Activated CD4-positive, alpha-beta T cell treated with anti-CD3 and anti-CD28 coated beads, Interleukin-2, amount 50 U/mL, for 4 hours (primary cell): ENCODE results near the gene CLASP1.
"Not testable (repeated sequence)": the region's sequence is repeated elsewhere in the genome, so short reads cannot be mapped to it uniquely, and the experiment has no call there.

ENCODE experiments used
- DNase-seq, 2 experiments: peaks; one replicate each; pipeline ENCODE4 v3.0.0-alpha.2; 2020

The CLASP1 gene

DNA sequence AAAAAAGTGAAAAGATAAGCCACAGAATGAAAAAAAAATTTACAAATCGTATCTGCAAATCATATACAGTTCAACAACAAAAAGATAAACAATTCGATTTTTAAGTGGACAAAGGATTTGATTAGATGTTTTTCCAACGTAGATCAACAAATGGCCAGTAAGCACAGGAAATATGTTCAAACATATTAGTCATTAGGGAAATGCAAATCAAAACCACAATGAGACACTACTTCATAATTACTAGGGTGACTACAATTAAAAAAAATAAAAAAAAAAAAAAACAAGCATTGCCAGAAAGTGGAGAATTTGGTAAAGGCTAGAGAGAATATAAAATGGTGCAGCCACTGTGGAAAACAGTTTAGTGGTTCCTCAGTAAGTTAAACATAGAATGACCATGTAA lies 156.9 kb downstream of the CLASP1 start:
- no peak for DNase-seq

DNA sequence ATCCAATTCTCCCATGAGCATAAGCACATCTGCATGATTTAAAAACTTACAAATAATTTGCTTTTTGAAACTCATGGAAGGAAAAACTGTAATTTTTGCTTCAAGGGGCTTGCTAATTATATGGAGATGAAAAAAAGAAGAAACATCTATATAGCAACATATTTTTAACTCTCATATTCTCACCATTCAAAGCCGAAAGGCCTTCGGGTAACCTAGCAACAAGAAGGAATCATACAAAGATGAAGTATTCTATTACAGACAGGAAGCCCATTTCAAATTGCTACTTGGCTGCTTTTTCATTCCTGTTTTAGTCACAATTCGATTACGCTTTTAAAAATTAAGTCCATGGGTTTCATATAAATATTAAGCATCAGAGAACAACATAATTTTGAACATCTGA lies 157.7 kb downstream of the CLASP1 start:
- DNase-seq = no peak

- DNase-seq = no peak
These were observed 158.6 kb downstream of the CLASP1 start for GRCh38 chr2:121490584-121491133.

DNA sequence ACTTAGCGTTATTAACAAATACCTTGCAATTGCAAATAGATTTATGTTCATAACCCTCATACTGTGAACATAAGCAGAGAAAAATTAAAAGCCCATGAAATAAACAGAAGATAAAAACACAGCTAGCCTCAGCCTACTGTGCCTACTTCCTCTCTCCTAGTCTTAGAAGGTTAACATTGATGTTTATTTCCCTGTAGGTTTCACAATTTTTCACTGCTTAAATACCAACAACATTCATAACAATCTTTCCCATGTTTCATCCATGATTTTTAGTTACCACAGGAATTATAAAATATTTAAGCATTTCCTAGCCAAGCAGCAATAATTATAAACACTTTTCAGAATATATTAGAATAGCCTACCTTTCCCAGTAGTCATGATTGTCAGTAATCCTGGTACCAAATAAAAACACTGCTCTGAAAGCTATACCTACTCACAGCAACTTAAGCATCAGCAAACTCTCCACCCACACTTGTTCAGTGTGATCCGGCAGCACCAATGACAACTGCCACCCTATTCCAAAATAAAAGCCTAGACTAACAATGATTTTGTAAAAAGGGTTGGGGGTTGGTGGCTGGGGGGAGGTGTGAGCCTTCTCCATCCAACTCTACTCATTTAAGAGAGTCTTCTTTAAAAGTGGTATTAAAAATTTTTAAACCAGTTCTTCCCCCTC lies 159.2 kb downstream of the CLASP1 start:
- DNase-seq = no peak

- DNase-seq = no peak
These were observed 160.0 kb downstream of the CLASP1 start for GRCh38 chr2:121489284-121489683.

- DNase-seq = no peak
These were observed 163.0 kb downstream of the CLASP1 start for GRCh38 chr2:121486191-121486790.

GRCh38 chr2:121485039-121485438 lies 164.2 kb downstream of the CLASP1 start:
- no peak for DNase-seq

DNA sequence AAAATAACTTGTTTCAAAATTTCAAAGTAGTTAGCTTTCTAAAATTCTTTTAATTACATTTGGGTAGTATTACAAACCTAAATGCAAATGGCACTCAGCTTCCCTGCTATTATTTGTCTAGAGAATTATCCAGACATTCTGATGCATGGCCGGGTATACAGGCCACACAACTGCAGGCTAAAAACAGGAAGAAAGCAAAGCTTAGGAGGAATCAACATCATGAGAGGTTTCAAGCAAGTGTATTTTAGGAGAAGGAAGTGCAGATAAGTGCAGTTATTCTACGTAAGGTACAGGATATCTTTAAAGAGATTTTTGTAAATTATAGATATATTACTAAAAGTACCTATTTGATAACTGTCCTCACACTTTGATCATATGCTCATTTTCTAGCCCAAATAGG lies 165.4 kb downstream of the CLASP1 start:
- DNase-seq = no peak

DNA sequence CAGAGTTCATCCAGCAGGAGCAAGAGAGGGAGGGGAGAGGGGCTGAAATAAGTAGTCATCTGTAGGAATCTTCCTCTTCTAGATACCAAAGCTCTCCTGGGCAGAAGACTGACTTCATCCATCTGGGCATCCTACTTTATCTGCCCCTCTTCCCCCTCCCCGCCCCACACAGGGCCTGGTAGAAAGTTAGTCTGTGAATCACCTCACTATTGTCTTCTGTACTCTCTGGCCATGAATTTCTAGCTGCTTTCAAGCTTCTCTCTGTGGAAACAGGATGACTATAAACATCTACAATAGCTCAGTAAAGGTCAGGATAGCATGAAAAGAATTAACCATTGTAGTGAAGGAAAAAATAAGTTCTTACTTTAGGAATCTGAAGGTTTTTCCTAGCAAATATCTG lies 166.2 kb downstream of the CLASP1 start:
- no peak for DNase-seq

DNA sequence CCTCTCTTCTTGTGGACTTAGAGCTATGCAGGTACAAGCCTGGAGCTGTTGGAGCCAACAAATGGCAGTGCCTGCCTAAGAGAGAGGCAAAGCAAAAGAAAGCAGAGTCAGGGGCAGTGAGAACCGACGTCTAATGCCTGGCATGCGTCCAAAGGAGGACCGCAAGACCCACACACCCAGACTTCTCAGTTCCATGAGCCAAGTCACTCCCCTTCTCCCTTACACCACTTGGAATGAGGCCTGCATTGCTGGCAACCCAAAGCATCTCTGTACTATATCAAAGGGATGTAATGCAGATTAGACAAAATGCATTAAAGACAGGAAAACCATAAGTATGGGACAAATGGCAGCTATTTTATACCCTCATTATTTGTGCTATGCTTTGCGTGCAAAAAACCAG lies 168.4 kb downstream of the CLASP1 start:
- no peak for DNase-seq

DNA sequence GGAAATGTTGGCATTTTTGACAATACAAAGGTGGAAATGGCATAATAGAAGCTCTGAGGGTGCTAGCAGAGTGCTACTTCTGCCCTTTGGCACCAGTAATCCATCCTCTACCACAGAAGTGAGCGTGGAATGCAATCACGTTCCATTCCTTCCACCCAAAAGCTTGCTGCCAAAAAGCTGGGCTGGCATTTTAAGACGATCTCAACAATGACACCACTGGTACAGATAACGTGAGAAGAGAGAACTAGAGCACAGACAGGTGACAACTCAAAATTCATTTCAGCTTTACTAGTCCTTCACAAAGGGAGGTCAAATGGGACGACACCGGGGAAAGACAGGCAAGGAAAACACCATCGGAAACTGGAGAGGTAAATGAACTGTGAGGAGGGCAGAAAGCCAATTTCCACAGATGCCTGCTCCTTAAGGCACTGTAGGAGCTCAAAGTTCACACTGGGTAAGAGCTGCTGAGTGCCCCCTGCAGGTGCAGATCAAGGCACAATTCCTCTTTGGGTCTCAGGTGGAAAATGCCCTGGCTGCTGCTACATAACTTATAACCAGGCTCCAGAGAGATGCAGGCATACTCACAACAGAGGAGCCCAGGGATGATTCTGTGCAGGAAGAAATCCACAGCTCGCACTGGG lies 169.3 kb downstream of the CLASP1 start:
- no peak for DNase-seq

GRCh38 chr2:121478996-121479745 lies 170.1 kb downstream of the CLASP1 start:
- DNase-seq = no peak

DNA sequence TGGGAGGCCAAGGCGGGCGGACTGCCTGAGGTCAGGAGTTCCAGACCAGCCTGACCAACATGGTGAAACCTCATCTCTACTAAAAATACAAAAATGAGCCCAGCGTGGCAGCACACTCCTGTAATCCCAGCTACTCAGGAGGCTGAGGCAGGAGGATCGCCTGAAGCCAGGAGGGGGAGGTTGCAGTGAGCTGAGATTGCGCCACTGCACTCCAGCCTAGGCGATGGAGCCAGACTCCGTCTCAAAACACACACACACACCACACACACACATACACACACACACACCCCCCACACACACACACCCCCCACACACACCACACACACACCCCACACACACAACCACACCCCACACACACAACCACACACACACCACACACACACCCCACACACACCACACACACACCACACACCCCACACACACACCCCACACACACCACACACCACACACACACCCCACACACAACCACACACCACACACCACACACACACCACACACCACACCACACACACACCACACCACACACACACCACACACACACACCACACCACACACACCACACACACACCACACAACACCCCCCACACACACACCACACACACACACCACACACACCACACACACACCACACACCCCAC lies 170.8 kb downstream of the CLASP1 start:
- DNase-seq = not testable (repeated sequence)

GRCh38 chr2:121476684-121477083 lies 172.6 kb downstream of the CLASP1 start:
- no peak for DNase-seq

DNA sequence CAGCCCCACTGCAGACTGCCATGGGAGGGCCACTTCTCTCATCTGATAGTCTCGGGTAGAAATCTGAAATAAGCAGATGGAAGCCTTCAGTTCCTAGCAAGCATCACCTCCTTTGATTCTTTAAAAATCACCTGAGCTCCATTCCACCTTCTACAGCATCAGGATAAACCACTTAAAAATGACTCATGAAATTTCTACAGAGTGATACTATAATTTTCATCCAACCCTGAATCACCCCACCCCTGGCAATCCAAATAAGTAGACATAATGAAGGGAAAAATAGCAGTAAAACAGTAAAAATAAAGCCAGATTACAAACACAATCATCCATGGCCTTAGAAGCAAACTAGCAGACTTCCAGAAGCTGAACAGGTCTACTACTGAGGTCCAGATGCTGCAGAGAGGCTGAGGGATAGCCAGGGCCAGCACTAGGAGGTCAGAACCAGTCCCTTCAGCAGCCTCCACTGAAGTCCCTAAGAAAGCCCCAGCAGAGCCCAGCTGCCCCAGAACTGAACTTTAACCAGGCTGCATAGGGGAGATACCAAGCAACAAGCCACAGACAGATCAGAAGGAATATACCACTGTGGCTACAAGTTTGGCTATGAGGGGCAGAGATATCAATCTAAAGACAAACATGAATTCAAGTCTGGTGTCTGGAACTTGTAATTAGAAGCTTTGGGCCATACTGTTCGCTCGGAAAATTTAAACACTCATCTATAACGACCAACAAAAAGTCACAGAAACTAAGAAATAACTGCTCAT lies 173.3 kb downstream of the CLASP1 start:
- DNase-seq = no peak

DNA sequence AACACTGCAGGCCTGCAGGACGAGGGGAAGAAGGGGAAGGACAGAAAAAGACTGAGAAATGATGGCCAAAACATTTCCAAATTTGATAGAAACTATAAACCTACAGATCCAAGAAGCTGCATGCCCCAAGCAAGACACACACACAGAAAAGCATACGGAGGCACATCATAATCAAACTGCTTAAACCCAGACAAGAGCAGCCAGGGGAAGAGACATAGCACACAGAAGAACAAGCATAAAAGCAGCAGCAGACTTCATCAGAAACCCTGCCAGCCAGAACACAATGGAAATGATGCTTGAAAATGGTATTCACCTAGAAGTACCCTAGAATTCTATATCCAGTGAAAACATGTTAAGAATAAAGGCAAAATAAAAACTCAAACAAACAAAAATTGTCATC lies 175.8 kb downstream of the CLASP1 start:
- no peak for DNase-seq

DNA sequence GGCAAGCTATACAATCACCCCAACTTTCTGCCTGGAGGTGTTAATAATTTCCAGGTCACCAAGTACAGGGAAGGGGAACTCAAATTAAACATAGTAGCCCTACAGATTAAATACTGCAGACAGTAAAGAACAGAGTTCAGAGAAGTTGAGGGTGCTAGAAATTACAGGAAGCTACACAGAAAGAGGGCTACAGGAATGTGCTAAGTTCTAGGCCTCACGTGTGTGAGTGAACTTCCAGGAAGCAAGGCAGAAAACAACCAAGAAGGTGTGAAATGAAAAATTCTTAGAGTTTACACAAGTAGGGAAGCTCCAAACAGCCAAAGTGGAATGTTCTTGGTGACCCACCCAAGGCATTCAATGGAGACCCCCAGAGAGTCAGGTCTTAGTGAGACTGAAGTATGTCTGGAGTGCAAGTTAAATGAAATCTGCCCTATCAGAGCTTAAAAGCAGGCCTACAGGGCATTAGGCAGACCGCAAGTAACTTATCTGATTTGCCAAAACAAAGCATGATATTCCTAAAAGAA lies 176.7 kb downstream of the CLASP1 start:
- DNase-seq = no peak

DNA sequence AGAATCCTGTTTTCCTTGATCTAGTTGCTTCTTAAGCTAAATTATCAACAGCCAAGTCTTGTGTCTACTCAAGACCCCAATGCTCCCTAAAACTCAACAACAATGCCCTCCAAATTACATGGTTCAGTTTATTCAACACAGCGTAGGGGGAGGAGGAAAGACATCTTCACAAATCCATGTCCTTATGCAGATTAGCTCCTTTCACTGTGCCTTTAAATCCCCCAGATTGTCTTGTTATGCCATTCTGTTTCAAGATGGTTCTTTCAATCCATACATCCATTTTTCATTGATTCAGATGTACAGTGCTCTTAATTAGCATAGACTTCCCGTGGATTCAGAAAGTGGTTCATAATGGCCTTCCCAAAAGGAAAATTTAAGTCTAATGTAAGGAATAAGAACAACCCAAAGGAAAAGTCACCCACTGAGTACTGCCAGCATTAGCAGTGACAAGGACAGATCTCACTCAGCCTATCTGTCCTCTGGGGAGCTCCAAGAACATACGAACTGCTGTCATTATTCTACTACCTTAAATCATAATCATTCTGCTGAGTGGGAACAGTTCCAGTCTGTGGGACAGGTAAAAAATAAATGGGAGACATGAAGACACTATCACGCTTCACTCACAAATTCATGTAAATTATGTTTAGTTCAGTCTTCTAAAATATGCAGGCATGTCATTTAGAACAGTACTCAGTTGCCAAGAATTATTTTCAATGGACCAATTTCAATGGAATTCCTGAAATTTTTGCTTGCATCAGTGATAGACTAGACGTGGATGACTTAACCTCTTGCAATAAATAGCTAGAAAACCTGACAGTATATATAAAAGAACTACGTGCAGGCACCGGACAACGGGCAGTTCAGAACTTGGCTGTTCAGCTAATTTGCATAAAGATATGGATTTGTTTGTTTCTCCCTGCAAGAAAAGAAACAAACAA lies 177.5 kb downstream of the CLASP1 start:
- no peak for DNase-seq

GRCh38 chr2:121470917-121471316 lies 178.3 kb downstream of the CLASP1 start:
- DNase-seq = no peak

DNA sequence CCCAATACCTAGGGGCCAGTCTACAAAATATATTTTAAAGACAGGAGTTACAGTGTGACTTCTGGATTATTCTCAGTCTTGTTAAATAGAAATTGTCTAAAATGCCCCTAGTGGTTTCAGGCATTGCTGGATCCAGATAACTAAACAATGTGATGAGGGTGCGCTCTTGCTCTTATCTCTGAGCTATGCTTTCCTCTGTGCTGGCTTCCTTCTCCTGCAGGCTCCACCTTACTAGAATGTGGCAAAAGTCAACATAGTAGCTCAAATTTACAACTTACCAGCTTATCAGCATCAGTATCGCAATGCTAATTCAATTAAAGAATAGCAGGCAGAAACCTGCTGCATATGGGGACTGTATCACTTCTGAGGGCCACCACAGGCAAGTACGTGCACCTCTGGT lies 179.9 kb downstream of the CLASP1 start:
- no peak for DNase-seq

DNA sequence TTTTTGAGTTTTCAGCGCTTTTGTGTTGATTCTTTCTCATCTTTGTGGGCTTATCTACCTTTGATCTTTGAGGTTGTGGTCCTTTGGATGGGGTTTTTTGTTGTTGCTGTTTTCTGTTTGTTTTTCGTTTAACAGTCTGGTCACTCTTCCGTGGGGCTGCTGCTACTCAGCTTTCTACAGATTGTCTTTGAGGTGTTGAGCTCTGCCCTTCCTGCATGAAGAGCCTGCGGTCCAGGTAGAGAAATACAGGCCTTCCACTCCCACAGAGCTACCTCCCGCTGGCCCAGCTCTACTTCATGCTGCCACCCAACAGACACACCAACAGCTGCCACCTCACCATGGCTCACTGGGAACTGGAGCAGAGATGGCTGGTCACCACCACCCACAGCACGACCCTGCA lies 180.3 kb downstream of the CLASP1 start:
- no peak for DNase-seq
